HG03378 (cell line): ENCODE results near the gene INPP4B.

ENCODE experiments used
- ATAC-seq: cut with Tn5 transposase; IDR thresholded peaks from one replicate; pipeline ENCODE4 v1.9.1; 2021; ENCODE audit warnings: mild to moderate bottlenecking, moderate library complexity; ENCODE audit not compliant: unreplicated experiment

Gene INPP4B

GRCh38 chr4:142267101-142267500 lies 579.0 kb downstream of the INPP4B start:
- no peak for ATAC-seq

GRCh38 chr4:142265946-142266345 lies 580.2 kb downstream of the INPP4B start:
- ATAC-seq, result no peak

DNA sequence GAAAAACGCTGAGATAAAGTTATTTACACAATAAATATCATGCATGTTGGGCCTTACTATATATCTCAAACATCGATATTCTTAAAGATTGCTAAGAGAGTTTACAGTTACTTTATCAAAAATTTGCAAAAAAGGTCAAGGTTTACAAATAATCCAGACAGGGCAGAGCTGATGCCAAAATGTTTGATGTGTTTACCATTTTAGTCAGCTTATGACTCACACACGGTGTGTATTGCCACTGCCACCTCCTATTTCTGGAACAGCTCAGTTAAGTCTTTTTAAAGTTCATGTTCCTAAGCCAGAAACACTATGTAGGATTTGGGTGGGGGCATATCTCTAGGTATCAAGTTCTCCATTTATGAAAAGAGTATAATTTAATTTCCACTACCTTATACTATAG lies 580.6 kb downstream of the INPP4B start:
- ATAC-seq, result no peak

DNA sequence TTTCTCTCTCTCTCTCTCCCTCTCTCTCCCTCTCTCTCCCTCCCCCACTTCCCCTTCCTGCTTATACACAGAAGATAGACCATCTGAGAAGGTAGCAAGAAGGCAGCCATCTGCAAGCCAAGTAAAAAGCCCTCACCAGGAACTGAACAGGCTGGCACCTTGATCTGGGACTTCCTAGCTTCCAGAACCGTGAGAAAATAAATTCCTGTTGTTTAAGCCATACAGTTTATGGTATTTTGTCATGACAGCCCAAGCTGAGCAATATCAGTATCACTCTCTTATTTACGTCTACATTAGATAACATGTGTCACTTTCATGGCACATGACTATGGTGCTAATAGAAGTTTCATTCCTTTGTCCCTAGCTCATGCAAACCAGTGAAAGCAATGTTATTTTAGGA lies 581.1 kb downstream of the INPP4B start:
- ATAC-seq, result no peak

GRCh38 chr4:142262956-142263355 lies 583.1 kb downstream of the INPP4B start:
- no peak for ATAC-seq

GRCh38 chr4:142248946-142249345 lies 597.2 kb downstream of the INPP4B start:
- no peak for ATAC-seq

DNA sequence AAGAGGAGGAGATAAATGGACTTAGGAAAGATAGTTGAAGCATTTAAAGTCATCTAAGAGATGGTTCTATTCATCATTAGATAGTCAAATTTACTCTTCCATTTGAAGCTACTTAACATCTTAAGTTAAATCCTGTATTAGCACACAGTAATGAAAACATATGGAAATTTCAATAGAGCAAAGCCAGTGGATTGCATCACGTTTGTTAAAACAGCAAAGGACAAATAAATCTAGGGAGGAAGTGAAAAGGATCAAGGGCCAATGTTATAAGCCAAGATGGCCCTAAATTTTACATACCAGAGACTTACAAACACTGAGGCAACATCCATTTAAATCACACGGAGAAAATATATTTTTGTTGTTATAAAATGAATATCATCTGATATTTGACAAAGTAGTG lies 602.8 kb downstream of the INPP4B start:
- ATAC-seq, result no peak

DNA sequence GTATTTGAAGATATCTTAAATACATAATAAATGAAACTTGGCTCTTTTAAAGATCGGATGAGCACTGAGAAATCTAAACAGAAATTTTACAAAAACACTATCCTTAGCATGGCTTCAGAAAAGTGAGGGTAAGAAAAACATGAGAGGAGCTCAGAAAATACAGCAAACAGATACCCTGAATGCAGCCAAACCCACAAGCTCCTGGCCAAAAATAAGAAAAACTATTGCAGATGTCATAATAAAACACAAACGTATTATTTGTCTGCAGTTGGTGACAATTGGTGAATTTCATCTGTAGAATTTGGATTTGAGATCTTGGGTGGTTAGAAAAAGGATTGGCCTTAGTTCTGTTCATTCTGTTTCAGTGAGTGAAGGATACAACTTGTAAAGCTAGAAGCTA lies 603.9 kb downstream of the INPP4B start:
- no peak for ATAC-seq

DNA sequence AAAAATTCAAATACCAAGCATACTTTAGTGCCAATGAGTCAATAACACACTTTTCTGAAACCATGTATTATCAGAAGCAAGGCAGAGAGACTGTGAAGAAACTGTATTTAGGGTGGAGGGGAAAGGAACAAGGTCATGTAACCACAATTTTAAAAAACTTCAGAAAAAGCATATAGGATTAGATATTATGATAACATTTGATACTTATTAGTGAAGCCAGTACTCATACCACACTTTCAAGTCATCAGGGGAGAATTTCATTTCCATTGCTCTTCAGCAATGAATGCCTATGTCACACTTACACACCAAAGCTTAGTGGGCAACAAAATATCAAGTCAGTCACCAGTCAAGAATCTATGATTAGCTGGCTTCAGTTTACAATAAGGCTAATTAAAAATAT lies 607.5 kb downstream of the INPP4B start:
- ATAC-seq, result no peak

- no peak for ATAC-seq
These were observed 609.8 kb downstream of the INPP4B start for GRCh38 chr4:142236268-142236667.

- no peak for ATAC-seq
These were observed 614.3 kb downstream of the INPP4B start for GRCh38 chr4:142231787-142232186.

DNA sequence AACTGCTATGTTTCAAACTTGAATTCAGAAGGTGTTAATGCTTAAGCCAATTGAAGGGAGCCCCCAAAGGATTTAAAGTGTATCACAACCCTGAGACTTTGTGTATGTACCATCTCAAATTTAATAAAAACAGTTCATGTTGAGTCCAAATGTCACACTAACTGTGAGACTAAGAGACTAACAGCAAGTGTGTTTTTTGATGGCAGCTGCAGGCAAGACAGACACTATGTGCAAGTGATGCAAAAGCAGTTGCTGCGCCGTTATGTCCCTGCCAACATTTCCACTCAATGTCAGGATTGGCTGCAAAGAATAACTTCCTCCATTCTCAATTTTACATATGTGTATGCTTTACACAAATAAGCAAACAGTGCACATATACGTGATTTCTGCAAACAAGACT lies 615.1 kb downstream of the INPP4B start:
- ATAC-seq, result no peak

DNA sequence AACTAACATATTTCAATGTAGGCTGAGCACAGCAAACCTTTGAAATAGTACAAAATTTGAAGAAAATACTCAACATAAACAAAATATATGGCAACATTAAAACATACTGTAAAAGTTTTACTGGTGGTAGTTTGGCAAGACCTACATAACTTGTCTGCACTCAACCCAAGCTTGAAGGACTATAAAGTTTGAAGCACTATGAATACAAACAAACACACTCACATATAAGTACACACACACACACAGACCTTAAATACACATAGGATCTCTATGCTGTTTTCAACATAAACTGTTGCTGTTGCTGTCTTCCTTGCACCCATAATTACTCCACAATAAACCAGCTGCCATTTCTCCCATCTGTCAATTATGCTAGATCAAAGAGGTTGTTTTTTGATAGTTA lies 620.1 kb downstream of the INPP4B start:
- no peak for ATAC-seq

GRCh38 chr4:142222127-142222526 lies 624.0 kb downstream of the INPP4B start:
- ATAC-seq, result no peak

DNA sequence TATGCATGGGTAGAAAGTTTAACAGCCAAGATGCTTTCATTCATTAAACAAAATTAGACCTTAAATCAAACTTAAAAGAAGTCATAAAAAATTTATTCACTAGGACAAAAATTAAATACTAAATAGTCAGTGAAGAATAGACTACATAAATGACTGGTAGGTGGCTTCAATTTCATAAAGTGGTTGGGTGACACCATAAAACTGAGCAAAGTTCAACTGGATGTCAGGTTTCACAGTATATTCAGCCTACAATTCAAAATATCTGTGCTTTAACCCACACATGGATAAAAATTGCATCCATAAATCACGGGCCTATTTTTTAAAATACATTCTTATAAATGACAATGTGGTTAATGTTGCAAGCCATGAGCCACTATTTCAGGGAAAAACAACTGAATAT lies 627.4 kb downstream of the INPP4B start:
- no peak for ATAC-seq

DNA sequence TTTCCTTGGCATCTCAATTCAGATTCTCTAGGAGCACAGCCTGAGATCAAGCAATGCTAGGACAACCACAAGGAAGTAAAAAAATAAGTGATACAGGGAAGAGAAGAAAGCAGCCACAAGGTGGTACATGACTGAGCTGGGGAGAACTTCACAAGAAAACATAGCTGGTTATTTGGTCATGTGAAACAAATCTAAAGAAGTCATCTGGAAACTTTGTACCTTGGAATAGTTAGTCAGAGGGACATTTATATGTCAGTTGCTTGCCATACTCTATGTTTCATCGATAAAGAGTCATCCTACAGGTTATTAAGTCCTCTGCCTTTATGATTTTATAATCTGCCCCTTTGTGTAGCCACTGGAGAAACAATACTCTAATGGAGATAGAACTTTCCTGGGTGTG lies 634.7 kb downstream of the INPP4B start:
- no peak for ATAC-seq

DNA sequence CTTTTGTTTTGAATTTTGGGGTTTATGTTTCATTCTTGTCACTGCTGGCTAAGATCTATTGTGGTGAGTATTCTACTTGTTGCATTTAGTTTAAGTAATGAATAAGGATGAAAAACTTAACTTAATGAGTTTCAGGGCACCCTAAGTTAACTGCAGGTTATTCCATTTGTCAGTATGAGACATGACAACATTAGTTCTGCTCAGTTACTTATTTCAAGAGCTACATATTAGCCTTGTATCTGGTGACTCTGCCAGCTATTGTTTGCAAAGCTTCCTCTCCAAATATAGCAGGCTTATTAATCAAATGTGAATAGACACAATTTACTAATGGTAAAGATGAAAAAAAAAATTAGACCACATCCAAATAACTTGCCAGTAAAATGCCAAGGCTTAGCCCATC lies 642.6 kb downstream of the INPP4B start:
- ATAC-seq, result no peak

DNA sequence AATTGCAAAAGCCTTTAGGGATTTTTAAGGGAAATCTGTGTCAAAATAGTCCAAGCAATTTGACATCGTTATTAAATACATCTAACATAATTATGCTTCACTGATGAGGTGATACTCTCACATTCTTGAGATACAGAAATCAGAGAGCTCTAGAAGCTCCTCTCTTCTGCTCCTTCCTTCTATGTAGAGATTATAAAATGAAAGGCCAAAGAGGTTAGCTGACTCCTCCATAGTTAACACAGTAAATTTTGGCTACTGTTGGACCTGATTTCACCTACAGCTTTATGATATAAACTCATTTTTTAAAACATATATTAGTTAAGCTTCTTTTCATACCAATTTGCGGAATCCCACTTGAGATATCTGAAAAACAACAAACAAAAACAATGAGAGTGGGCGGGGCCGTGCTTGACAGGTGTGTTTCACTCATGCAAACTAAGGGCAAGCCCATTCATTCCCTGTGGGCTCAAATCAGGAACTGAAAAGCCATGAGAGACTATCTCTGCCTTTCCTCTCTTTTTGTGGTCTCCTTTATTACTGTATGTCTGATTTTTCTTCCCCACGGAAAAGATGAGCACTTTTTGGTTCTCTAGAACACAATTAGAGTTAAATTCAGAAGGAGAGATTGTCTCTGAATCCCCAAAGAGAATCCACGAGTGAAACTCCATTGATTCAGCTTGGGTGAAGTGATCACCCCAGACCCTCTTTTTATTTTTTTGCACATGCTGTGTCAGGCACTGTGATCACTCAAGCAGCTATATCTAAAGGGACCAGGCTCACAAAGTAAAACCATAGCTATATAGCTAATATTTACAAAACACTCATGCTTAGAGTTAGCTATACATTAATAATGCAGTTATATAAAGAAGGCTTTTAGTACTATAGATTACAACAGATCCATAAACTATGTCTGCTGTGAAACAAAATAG lies 643.4 kb downstream of the INPP4B start:
- peak; percentile 64 for ATAC-seq

DNA sequence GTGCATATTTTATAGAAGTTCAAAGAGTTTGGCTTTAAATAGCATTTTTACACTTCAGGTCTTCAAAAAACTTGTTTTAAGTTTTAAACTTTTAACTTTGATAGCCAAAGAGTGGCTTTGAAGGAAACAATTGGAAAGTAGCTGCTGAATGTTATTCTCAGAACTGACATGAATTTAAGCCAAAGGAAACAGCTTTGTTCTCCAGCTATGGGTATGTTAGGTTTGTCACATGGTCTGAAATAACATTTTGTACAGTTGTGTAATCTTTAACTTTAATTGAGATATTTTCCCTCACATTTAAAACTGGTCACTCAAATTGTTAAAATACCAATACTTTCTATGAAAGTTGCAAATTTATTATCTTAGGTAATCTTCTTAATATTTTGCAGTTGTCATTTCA lies 645.1 kb downstream of the INPP4B start:
- no peak for ATAC-seq

GRCh38 chr4:142194905-142195304 lies 651.2 kb downstream of the INPP4B start:
- ATAC-seq, result no peak

- ATAC-seq, result no peak
These were observed 654.2 kb downstream of the INPP4B start for GRCh38 chr4:142191901-142192300.

GRCh38 chr4:142181021-142181420 lies 665.1 kb downstream of the INPP4B start:
- ATAC-seq, result no peak

GRCh38 chr4:142169216-142169615 lies 676.9 kb downstream of the INPP4B start:
- no peak for ATAC-seq
